ENCODE results near the gene NALCN. TPM values are rescaled to one million over a fixed set of nuclear protein-coding genes. Genes with fewer than 3 reads are reported as not detected.

Gene NALCN
- total and polyA plus RNA-seq, 2 of the 8 experiments (the other 6 are each of a cell fraction or from before 2014, with no cell fraction given) = 0.26 to 0.54 TPM

- Histone ChIP-seq H4K8ac (ENCODE audit: extremely low read depth, insufficient read depth, low read length) (no peak overlapping the region), H3K9me3 (ENCODE audit: insufficient read depth in 2 of 2, low read depth in 1 of 2, low read length in 1 of 2) (no peaks in the 10 kb centered on the region), H3K4me3 (ENCODE audit: extremely low read depth in 1 of 4, insufficient read depth in 2 of 4, low read depth in 3 of 4, low read length in 4 of 4) (no peak overlapping the region), H3K4ac (replicated peaks; ENCODE audit: insufficient read length, low read depth, low read length) (no peak overlapping the region), H2AK5ac (ENCODE audit: low read depth, low read length) (no peak overlapping the region), H3K23me2 (ENCODE audit: low read depth, low read length) (no peaks in the 10 kb centered on the region), H4K91ac (replicated peaks; ENCODE audit: insufficient read length, low read length) (no peak overlapping the region), H3K79me1 (ENCODE audit: low read depth, low read length) (no peaks in the 10 kb centered on the region), H3K9ac (replicated peaks in 1 of 4; ENCODE audit: extremely low read depth in 1 of 4, low read depth in 3 of 4, low read length in 3 of 4) (no peak overlapping the region), H4K5ac (ENCODE audit: insufficient read length, low read depth, low read length) (no peak overlapping the region), H3K79me2 (ENCODE audit: control insufficient read depth in 1 of 2, insufficient read depth in 2 of 2, low read length in 2 of 2) (no peaks in the 10 kb centered on the region), H3K36me3 (ENCODE audit: control insufficient read depth in 2 of 4, insufficient read depth in 4 of 4, low read length in 3 of 4) (no peaks in the 10 kb centered on the region), H2BK12ac (ENCODE audit: low read depth, low read length) (no peak overlapping the region), H3K18ac (ENCODE audit: extremely low read depth, low read length) (no peak overlapping the region), H2BK120ac (replicated peaks; ENCODE audit: low read depth, low read length) (no peak overlapping the region), H4K20me1 (replicated peaks in 1 of 2; ENCODE audit: control insufficient read depth in 1 of 2, insufficient read depth in 2 of 2, low read length in 2 of 2) (no peaks in the 10 kb centered on the region), H3K27me3 (replicated peaks in 1 of 4; ENCODE audit: control insufficient read depth in 3 of 4, extremely low read depth in 1 of 4, insufficient read depth in 3 of 4, low read length in 3 of 4) (no peaks in the 10 kb centered on the region), H2BK5ac (ENCODE audit: low read depth, low read length) (no peak overlapping the region), H2BK15ac (ENCODE audit: low read length) (no peak overlapping the region), H3K4me1 (replicated peaks in 1 of 4; ENCODE audit: control insufficient read depth in 3 of 4, insufficient read depth in 4 of 4, low read length in 3 of 4) (no peaks in the 10 kb centered on the region; a peak in 1 of 7 replicates), H3K27ac (ENCODE audit: low read depth, low read length) (no peak overlapping the region), H3K23ac (ENCODE audit: insufficient read length) (no peak overlapping the region), H3K14ac (ENCODE audit: insufficient read length) (no peak overlapping the region), H3K56ac (replicated peaks; ENCODE audit: insufficient read length, low read depth, low read length) (no peak overlapping the region), H3K4me2 (ENCODE audit: insufficient read depth in 1 of 2, low read depth in 2 of 2, low read length in 2 of 2) (no peak overlapping the region), H2BK20ac (ENCODE audit: low read length) (no peak overlapping the region), H2AFZ (ENCODE audit: low read length) (no peak overlapping the region)
- no peak for DNase-seq (ENCODE audit: low read depth in 1 of 2, low spot score in 2 of 2)
- CTCF ChIA-PET (ENCODE audit: partially characterized antibody) = interaction anchor here (1.7 to 2.5 kb wide), 2 partner anchors 10 to 76 kb away, joined by 4 to 7 read pairs; no protein-coding TSS in a partner anchor
- TF ChIP-seq JUND (IDR thresholded peaks at IDR 0.05; ENCODE audit: low read length) (no peak), EZH2 (IDR thresholded peaks at IDR 0.05; ENCODE audit: low read depth, low read length, severe bottlenecking) (no peak), ZNF274 (IDR thresholded peaks at IDR 0.05; ENCODE audit: borderline replicate concordance, extremely low read depth, low read length) (no peak), RNF2 (IDR thresholded peaks at IDR 0.05; ENCODE audit: borderline replicate concordance, low read depth, low read length, missing control alignments, poor library complexity, severe bottlenecking) (no peak), POLR2A (IDR thresholded peaks at IDR 0.05; ENCODE audit: control extremely low read depth in 1 of 2, low read depth in 2 of 2, low read length in 2 of 2) (no peak), USF2 (IDR thresholded peaks at IDR 0.05; ENCODE audit: low read length) (no peak), CTBP2 (IDR thresholded peaks at IDR 0.05; ENCODE audit: borderline replicate concordance, insufficient read depth, insufficient read length, low read length) (no peak), BCL11A (IDR thresholded peaks at IDR 0.05; ENCODE audit: low read depth in 2 of 2, low read length in 2 of 2) (no peak)
- 94% methylated on average over 8 of the region's 8 CpGs; no CpG with 5 or more reads in 1 of the 2 experiments for WGBS, 2 experiments (ENCODE audit: extremely low coverage in 1 of 2, insufficient coverage in 1 of 2, insufficient read length in 1 of 2, insufficient replicate concordance in 2 of 2, low coverage in 1 of 2, low lambda C conversion rate in 2 of 2, missing lambda C conversion rate in 1 of 2)
- no peak for FAIRE-seq
- POLR2A ChIA-PET (ENCODE audit: partially characterized antibody) = no interaction called here
Observed at GRCh38 chr13:101025925-101026324, 390.4 kb downstream of the NALCN start.

Measured in H1 (cell line).